Fibroblast of villous mesenchyme (primary cell): ENCODE results near the gene UBR3. TPM values are rescaled to one million over a fixed set of nuclear protein-coding genes. Genes with fewer than 3 reads are reported as not detected.
A peak's percentile ranks its signal among the peaks of the same experiment; 100 is the strongest.
"Not testable (repeated sequence)": the region's sequence is repeated elsewhere in the genome, so short reads cannot be mapped to it uniquely, and the experiment has no call there.

Source experiments
- DNase-seq: peaks from one replicate; pipeline ENCODE4 v3.0.0-alpha.2; 2010; ENCODE audit warnings: low read depth
- H3K4me3 ChIP-seq: 2 replicates; pipeline ENCODE4 v1.5.1; 2011; ENCODE audit warnings: low read depth, mild to moderate bottlenecking, low read length
- total RNA-seq: library from RNA; depleted of rRNA; stranded (reverse); fragments of >200 nt; gene quantifications from 2 replicates; pipeline ENCODE4 v1.2.3, GENCODE V29; 2012
- TF ChIP-seq, protein P1 (sequence below): IDR thresholded peaks from 2 replicates; pipeline ENCODE4 v1.5.1; 2012; ENCODE audit warnings: low read depth, mild to moderate bottlenecking, low read length; ENCODE audit not compliant: insufficient read depth

The UBR3 gene
- total RNA-seq, 1 donor, result 56.1 TPM

DNA sequence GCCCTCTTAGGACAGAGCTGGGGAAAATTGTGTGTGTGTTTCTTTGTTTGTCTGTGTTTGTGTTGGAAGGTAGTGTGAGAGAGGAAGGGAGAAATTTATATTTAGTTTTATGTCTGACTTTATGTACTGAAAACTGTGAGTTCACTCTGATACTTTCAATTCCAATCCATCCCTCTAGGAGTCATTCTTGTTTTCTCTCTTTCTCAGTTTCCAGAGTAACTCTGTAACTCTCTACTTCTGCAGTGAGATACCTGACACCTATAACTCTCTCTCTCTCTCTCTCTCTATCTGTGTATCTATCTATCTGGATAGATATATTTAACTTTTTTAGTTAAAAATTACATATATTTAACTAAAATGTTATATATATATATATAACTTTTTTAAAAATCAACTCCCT lies 128.7 kb downstream of the UBR3 start:
- no peak for DNase-seq
- no peak overlapping the region for H3K4me3 ChIP-seq

DNA sequence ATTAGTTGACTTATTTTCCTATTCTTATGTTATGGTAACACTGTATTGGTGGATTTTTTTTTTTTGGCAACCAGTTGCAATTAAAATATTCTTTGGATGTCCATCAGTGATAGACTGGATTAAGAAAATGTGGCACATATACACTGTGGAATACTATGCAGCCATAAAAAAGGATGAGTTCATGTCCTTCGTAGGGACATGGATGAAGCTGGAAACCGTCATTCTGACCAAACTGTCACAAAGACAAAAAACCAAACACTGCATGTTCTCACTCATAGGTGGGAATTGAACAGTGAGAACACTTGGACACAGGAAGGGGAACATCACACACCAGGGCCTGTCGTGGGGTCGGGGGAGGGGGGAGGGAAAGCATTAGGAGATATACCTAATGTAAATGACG lies 130.0 kb downstream of the UBR3 start:
- DNase-seq, H3K4me3 ChIP-seq: not testable (repeated sequence)

More for the DNA sequence above, 128.7 kb downstream of the UBR3 start:
- TF ChIP-seq, protein P1, sequence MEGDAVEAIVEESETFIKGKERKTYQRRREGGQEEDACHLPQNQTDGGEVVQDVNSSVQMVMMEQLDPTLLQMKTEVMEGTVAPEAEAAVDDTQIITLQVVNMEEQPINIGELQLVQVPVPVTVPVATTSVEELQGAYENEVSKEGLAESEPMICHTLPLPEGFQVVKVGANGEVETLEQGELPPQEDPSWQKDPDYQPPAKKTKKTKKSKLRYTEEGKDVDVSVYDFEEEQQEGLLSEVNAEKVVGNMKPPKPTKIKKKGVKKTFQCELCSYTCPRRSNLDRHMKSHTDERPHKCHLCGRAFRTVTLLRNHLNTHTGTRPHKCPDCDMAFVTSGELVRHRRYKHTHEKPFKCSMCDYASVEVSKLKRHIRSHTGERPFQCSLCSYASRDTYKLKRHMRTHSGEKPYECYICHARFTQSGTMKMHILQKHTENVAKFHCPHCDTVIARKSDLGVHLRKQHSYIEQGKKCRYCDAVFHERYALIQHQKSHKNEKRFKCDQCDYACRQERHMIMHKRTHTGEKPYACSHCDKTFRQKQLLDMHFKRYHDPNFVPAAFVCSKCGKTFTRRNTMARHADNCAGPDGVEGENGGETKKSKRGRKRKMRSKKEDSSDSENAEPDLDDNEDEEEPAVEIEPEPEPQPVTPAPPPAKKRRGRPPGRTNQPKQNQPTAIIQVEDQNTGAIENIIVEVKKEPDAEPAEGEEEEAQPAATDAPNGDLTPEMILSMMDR, result no peak

DNA sequence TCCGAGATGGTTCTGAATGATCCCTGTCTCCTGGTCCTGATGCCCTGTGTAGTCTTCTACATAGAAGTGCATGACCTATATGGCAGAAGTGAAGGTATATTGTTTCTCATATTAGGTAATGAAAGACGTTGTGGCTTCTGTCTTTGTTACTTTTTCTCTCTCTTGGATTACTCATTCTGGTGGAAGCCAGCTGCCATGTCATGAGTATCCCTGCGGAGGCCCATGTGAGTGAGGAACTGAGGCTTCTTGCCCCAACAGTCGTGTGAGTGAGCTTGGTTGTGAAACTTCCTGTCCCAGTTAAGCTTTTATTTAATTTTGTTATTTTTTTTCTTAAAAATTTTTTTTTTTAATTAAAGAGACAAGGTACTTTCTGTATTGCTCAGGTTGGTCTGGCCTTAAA lies 134.7 kb downstream of the UBR3 start:
- TF ChIP-seq, protein P1, result no peak
- no peak overlapping the region for H3K4me3 ChIP-seq
- DNase-seq, result peak; percentile 68

DNA sequence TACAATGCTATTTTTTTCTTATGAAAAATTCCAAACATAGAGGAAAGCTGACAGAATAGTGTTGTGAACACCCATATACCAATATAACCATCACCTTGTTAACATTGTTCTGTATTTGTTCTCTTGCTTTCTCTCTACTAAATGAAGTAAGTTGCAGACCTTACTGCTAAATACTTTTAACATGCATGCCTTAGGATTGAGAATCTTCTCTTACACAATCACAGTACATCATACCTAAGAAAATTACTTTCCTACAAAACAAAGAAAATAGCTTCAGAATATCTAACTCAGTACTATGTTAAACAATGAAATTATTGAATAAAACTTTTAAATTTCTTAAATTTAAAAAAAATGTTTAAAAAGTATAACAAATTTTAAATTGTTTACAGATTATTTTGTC lies 136.5 kb downstream of the UBR3 start:
- DNase-seq, result peak; percentile 34
- TF ChIP-seq, protein P1, result no peak
- H3K4me3 ChIP-seq, result no peak overlapping the region

DNA sequence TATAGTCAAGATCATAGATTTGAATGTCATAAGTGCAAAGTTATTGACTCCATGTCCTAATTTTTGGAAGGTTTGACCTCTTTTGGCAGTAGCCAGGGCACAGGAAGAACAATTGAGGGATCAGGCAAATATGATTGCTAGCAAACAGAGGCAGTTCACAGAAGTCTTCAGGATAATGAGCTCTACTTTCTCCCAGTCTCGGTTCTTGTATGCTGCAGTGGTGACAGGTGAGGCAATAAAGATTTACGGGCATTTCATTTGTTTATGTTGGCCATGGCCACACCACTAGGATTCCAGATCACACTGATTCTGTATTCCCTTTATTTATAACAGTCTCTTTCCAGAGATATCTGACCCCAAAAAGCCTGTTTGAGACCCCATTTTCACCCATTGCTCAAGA lies 137.5 kb downstream of the UBR3 start:
- H3K4me3 ChIP-seq, result no peak overlapping the region
- peak; percentile 78 for DNase-seq
- TF ChIP-seq, protein P1, result no peak

DNA sequence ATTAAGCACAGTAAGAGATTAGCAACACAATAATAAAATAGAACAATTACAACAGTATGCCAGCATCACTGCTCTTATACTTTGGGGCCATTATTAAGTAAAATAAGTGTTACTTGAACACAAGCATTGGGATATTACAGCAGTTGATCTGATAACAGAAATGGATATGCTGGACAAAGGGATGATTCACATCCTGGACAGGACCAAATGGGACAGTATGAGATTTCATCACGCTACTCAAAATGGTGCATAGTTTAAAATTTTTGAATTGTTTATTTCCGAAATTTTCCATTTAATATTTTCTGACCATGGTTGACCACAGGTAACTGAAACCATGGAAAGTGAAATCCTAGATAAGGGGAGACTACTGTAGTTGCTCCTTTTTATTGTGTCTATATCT lies 138.2 kb downstream of the UBR3 start:
- TF ChIP-seq, protein P1, result no peak
- no peak overlapping the region for H3K4me3 ChIP-seq
- DNase-seq, result peak; percentile 12

DNA sequence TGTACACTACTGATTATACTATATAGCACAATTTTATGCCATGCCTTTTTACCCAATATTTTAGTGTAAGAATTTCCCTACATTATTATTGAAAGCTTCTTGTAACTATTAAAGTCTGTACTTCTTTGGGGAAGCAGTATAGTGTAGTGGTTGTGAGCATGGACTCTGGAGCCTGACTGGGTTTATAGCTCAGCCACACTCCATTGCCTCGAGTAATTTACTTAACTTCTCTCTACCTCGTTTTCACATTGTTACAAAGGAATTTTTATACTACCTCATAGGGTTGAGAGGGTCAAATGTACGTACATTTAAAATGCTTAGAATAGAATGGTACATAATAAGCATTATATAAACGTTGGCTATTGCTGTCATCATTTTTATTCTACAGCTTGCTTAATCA lies 139.2 kb downstream of the UBR3 start:
- TF ChIP-seq, protein P1, result no peak
- DNase-seq, result no peak
- no peak overlapping the region for H3K4me3 ChIP-seq
